GM13977 (cell line): ENCODE data around the gene MAP1S.

Experiments used
- DNase-seq: peaks from one replicate; pipeline ENCODE4 v3.0.0; 2012; ENCODE audit warnings: low spot score
- CTCF ChIP-seq: IDR thresholded peaks from 2 replicates; pipeline ENCODE4 v1.5.1; 2012; ENCODE audit warnings: mild to moderate bottlenecking, control low read depth; ENCODE audit not compliant: insufficient read depth; ENCODE audit errors: extremely low read depth, missing control alignments
- in situ Hi-C: fragments of 300-500 bp; cut with MboI; formaldehyde crosslinking; loops from one replicate; pipeline ENCODE4 v1.12.0; 2022; ENCODE audit warnings: low sequenced_read_pairs, low pct_unique_long_range_greater_than_20kb, mixed read lengths, inconsistent platforms; ENCODE audit not compliant: unreplicated experiment

MAP1S gene

GRCh38 chr19:17733127-17733526, 13.8 kb downstream of the MAP1S start:
- in situ Hi-C loops: no loop called here
- DNase-seq: no peak
- no peak for TF ChIP-seq CTCF

GRCh38 chr19:17734146-17734545, 14.9 kb downstream of the MAP1S start:
- in situ Hi-C loops: no loop called here
- DNase-seq: no peak
- no peak for TF ChIP-seq CTCF

- DNase-seq: no peak
- in situ Hi-C loops: no loop called here
- TF ChIP-seq CTCF: no peak
Observed at GRCh38 chr19:17735410-17735809, 16.1 kb downstream of the MAP1S start.

- DNase-seq: no peak
- TF ChIP-seq CTCF: no peak
- in situ Hi-C loops: no loop called here
Observed at GRCh38 chr19:17737690-17738153, 18.4 kb downstream of the MAP1S start.

- no peak for TF ChIP-seq CTCF
- in situ Hi-C loops: no loop called here
- DNase-seq: peak; percentile 68
Observed at GRCh38 chr19:17739121-17739875, 20.0 kb downstream of the MAP1S start.

- in situ Hi-C loops: no loop called here
- no peak for TF ChIP-seq CTCF
- DNase-seq: no peak
Observed at GRCh38 chr19:17741456-17741855, 22.2 kb downstream of the MAP1S start.
